Osteoblast (primary cell): ENCODE measurements around the gene LRRC1. TPM values are rescaled to one million over a fixed set of nuclear protein-coding genes. Genes with fewer than 3 reads are reported as not detected.

Experiments
- DNase-seq: peaks from one replicate; pipeline ENCODE4 v3.0.0; 2011; ENCODE audit warnings: low spot score, mixed read lengths; ENCODE audit not compliant: insufficient read length; ENCODE audit errors: missing footprints
- H2AFZ ChIP-seq: 2 replicates; pipeline ENCODE4 v1.6.0; 2011; ENCODE audit warnings: mild to moderate bottlenecking, low read length
- H3K27ac ChIP-seq: 2 replicates; pipeline ENCODE4 v1.5.1; 2011; ENCODE audit warnings: mild to moderate bottlenecking, low read depth, low read length, moderate library complexity
- H3K27me3 ChIP-seq: 2 replicates; pipeline ENCODE4 v1.6.0; 2012; ENCODE audit warnings: mild to moderate bottlenecking, control low read depth, inconsistent platforms, low read length, moderate library complexity; ENCODE audit not compliant: insufficient read depth
- H3K36me3 ChIP-seq: 2 replicates; pipeline ENCODE4 v1.5.1; 2011; ENCODE audit warnings: mild to moderate bottlenecking, low read length, control low read depth, moderate library complexity; ENCODE audit not compliant: insufficient read depth
- H3K4me1 ChIP-seq: 2 replicates; pipeline ENCODE4 v1.5.1; 2011; ENCODE audit warnings: mild to moderate bottlenecking, low read length, control low read depth, moderate library complexity; ENCODE audit not compliant: insufficient read depth
- H3K4me2 ChIP-seq: 2 replicates; pipeline ENCODE4 v1.6.0; 2011; ENCODE audit warnings: mild to moderate bottlenecking, low read length; ENCODE audit not compliant: insufficient read depth
- H3K4me3 ChIP-seq: fragments of 200-600 bp; sonication (generic); 3 replicates; pipeline ENCODE4 v1.5.1; 2012; ENCODE audit warnings: mild to moderate bottlenecking, low read length, inconsistent platforms; ENCODE audit not compliant: insufficient read depth
- H3K79me2 ChIP-seq: 2 replicates; pipeline ENCODE4 v1.6.0; 2012; ENCODE audit warnings: mild to moderate bottlenecking, low read length, control low read depth, inconsistent platforms; ENCODE audit not compliant: insufficient read depth
- H3K9me3 ChIP-seq: 2 replicates; pipeline ENCODE4 v1.5.1; 2011; ENCODE audit warnings: low read depth, low read length, control low read depth
- H4K20me1 ChIP-seq: 2 replicates; pipeline ENCODE4 v1.6.0; 2012; ENCODE audit warnings: mild to moderate bottlenecking, low read length, control low read depth; ENCODE audit not compliant: insufficient read depth
- CTCF ChIP-seq: IDR thresholded peaks from 2 replicates; pipeline ENCODE4 v1.5.1; 2011; ENCODE audit warnings: mild to moderate bottlenecking, low read depth, low read length, moderate library complexity; ENCODE audit errors: extremely low read depth
- total RNA-seq: library from RNA; depleted of rRNA; stranded (reverse); fragments of >200 nt; gene quantifications from 2 replicates; pipeline ENCODE4 v1.2.3, GENCODE V29; 2012

Gene LRRC1
- total RNA-seq, 1 donor, result 7.2 TPM

DNA sequence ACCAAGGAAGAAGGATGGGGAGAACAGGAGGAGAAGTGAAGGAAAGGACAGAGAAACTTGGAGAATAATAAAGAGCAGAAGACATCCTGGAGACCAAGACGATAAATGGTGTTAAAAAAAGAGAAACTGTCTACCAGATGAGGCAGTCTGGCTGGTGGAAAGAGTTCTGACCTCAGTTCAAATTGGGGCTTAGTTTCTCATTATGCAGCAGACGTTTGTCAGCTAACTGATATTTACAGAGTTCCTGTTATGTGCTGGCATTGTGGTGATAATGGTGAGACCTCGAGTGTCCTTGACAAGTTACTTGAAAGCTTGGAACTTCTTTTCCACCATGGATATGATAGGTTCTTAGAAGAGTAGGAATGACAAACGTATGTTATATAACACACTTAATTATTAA lies 142.7 kb downstream of the LRRC1 start:
- Histone ChIP-seq H3K27me3 (peaks cover 10% of the 10 kb centered on the region), H3K79me2 (no peaks in the 10 kb centered on the region), H2AFZ (no peak overlapping the region), H3K4me1 (no peaks in the 10 kb centered on the region), H4K20me1 (no peaks in the 10 kb centered on the region), H3K4me2 (no peak overlapping the region), H3K27ac (no peak overlapping the region), H3K36me3 (no peaks in the 10 kb centered on the region), H3K9me3 (no peaks in the 10 kb centered on the region), H3K4me3 (no peak overlapping the region)
- no peak for TF ChIP-seq CTCF
- no peak for DNase-seq

DNA sequence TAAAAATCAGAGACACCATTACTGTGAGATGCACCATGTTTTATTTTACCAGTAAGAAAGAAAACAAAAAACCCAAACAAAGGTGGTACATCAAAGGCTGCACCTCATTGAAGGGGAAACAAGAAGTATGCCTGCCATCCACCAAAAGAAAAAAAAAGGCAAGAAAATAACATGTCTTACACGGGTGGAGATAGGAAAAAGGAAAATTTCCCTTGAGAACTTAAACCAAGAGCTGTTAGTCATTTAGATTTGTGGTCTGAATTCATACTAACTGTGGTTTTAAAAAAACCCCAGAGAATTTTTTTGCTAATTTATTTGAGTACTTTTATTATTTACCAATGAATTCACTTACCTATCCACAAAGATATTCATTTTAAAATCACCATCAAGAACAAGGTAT lies 144.0 kb downstream of the LRRC1 start:
- Histone ChIP-seq H3K27me3 (peaks cover 10% of the 10 kb centered on the region), H3K4me1 (no peaks in the 10 kb centered on the region), H3K79me2 (no peaks in the 10 kb centered on the region), H3K27ac (no peak overlapping the region), H4K20me1 (no peaks in the 10 kb centered on the region), H3K36me3 (no peaks in the 10 kb centered on the region), H2AFZ (no peak overlapping the region), H3K4me3 (no peak overlapping the region), H3K4me2 (no peak overlapping the region), H3K9me3 (no peaks in the 10 kb centered on the region)
- no peak for TF ChIP-seq CTCF
- DNase-seq, result no peak

- Histone ChIP-seq H4K20me1 (no peaks in the 10 kb centered on the region), H2AFZ (no peak overlapping the region), H3K27me3 (peaks cover 10% of the 10 kb centered on the region), H3K36me3 (no peaks in the 10 kb centered on the region), H3K79me2 (no peaks in the 10 kb centered on the region), H3K4me1 (no peaks in the 10 kb centered on the region), H3K27ac (no peak overlapping the region), H3K4me3 (no peak overlapping the region), H3K9me3 (no peaks in the 10 kb centered on the region), H3K4me2 (no peak overlapping the region)
- no peak for TF ChIP-seq CTCF
- no peak for DNase-seq
Measured at GRCh38 chr6:53939830-53940229, 145.0 kb downstream of the LRRC1 start.

DNA sequence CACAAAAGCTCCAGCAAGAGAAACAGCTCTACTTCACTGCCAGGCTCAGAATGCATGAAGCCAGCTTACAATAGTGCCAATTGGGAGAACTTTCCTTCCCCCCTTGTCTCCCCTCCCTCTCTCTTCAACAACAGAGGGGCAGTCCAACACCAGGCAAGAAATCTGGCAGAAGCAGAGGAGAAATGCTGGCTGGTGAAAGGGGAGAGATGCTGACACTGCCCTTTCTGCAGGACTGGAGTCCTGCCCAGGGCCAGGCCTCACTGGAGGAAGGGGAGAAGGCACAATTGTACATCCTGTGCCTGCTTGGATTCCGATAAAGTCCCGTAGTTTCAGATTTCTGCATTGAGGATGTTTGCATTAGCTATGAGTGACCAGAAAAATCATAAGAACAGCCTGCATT lies 148.6 kb downstream of the LRRC1 start:
- no peak overlapping the region for H3K4me3 ChIP-seq
- H3K9me3 ChIP-seq, result no peaks in the 10 kb centered on the region
- H3K79me2 ChIP-seq, result no peaks in the 10 kb centered on the region
- H3K36me3 ChIP-seq, result no peaks in the 10 kb centered on the region
- no peak overlapping the region for H3K4me2 ChIP-seq
- H2AFZ ChIP-seq, result no peak overlapping the region
- H3K27me3 ChIP-seq, result peaks cover 5% of the 10 kb centered on the region
- no peaks in the 10 kb centered on the region for H4K20me1 ChIP-seq
- H3K27ac ChIP-seq, result no peak overlapping the region
- no peak for TF ChIP-seq CTCF
- H3K4me1 ChIP-seq, result no peaks in the 10 kb centered on the region
- no peak for DNase-seq
